Nephron progenitor cell (in vitro differentiated cells): ENCODE measurements around the gene CACNA1D.

Experiments
- DNase-seq: peaks from one replicate; pipeline ENCODE4 v3.0.0; 2021
- H3K27ac Mint-ChIP-seq: 2 replicates; pipeline ENCODE4 v1.8.0; 2021; ENCODE audit warnings: mild to moderate bottlenecking, moderate library complexity, mixed read lengths
- H3K27me3 Mint-ChIP-seq: 2 replicates; pipeline ENCODE4 v1.8.0; 2021; ENCODE audit warnings: mild to moderate bottlenecking, low read depth, mixed read lengths; ENCODE audit not compliant: poor library complexity
- H3K36me3 Mint-ChIP-seq: 2 replicates; pipeline ENCODE4 v1.8.0; 2021; ENCODE audit warnings: low read depth, mixed read lengths
- H3K4me1 Mint-ChIP-seq: 2 replicates; pipeline ENCODE4 v1.8.0; 2021; ENCODE audit warnings: mixed read lengths
- H3K4me3 Mint-ChIP-seq: 2 replicates; pipeline ENCODE4 v1.8.0; 2021; ENCODE audit warnings: mild to moderate bottlenecking, moderate library complexity, mixed read lengths
- H3K9me3 Mint-ChIP-seq: 2 replicates; pipeline ENCODE4 v1.8.0; 2021; ENCODE audit warnings: mild to moderate bottlenecking, moderate library complexity, mixed read lengths
- CTCF ChIP-seq: fragments of 200-600 bp; sonication (generic); IDR thresholded peaks from 2 replicates; pipeline ENCODE4 v1.5.0; 2021; ENCODE audit warnings: antibody characterized with exemption

Gene CACNA1D

GRCh38 chr3:53768478-53769459 is 274.4 kb downstream of the CACNA1D start:
- no peak for TF ChIP-seq CTCF
- Mint-ChIP-seq H3K36me3 (no peaks in the 10 kb centered on the region), H3K27ac (no peak overlapping the region), H3K4me1 (peaks cover 10% of the 10 kb centered on the region), H3K27me3 (peaks cover 20% of the 10 kb centered on the region), H3K9me3 (no peaks in the 10 kb centered on the region), H3K4me3 (no peak overlapping the region)
- no peak for DNase-seq

GRCh38 chr3:53772562-53772961 is 278.2 kb downstream of the CACNA1D start:
- no peak for TF ChIP-seq CTCF
- H3K4me1 Mint-ChIP-seq = peaks cover 33% of the 10 kb centered on the region
- H3K27me3 Mint-ChIP-seq = peaks cover 20% of the 10 kb centered on the region
- H3K27ac Mint-ChIP-seq = no peak overlapping the region
- DNase-seq = no peak
- H3K9me3 Mint-ChIP-seq = no peaks in the 10 kb centered on the region
- H3K36me3 Mint-ChIP-seq = no peaks in the 10 kb centered on the region
- H3K4me3 Mint-ChIP-seq = no peak overlapping the region

- H3K27ac Mint-ChIP-seq = no peak overlapping the region
- peaks cover 29% of the 10 kb centered on the region for H3K4me1 Mint-ChIP-seq
Observed at GRCh38 chr3:53773021-53773436, 278.6 kb downstream of the CACNA1D start.

GRCh38 chr3:53773611-53774368 is 279.4 kb downstream of the CACNA1D start:
- peaks cover 20% of the 10 kb centered on the region for H3K27me3 Mint-ChIP-seq
- H3K4me1 Mint-ChIP-seq = peaks cover 27% of the 10 kb centered on the region
- H3K4me3 Mint-ChIP-seq = no peak overlapping the region
- no peak for DNase-seq
- no peak for TF ChIP-seq CTCF
- no peak overlapping the region for H3K27ac Mint-ChIP-seq
- no peaks in the 10 kb centered on the region for H3K9me3 Mint-ChIP-seq
- H3K36me3 Mint-ChIP-seq = no peaks in the 10 kb centered on the region

More at GRCh38 chr3:53773021-53773436, 278.6 kb downstream of the CACNA1D start:
- no peak for TF ChIP-seq CTCF
- Mint-ChIP-seq H3K36me3 (no peaks in the 10 kb centered on the region), H3K4me3 (no peak overlapping the region), H3K27me3 (peaks cover 20% of the 10 kb centered on the region), H3K9me3 (no peaks in the 10 kb centered on the region)
- no peak for DNase-seq

- Mint-ChIP-seq H3K27me3 (peaks cover 14% of the 10 kb centered on the region), H3K4me3 (no peak overlapping the region), H3K4me1 (peaks cover 23% of the 10 kb centered on the region), H3K36me3 (no peaks in the 10 kb centered on the region), H3K9me3 (no peaks in the 10 kb centered on the region), H3K27ac (no peak overlapping the region)
- DNase-seq = no peak
- TF ChIP-seq CTCF = no peak
Observed at GRCh38 chr3:53774414-53774813, 280.0 kb downstream of the CACNA1D start.
